GM21619 (cell line): ENCODE data around the gene HELZ.

Experiments
- ATAC-seq: cut with Tn5 transposase; IDR thresholded peaks from one replicate; pipeline ENCODE4 v1.9.1; 2021; ENCODE audit not compliant: unreplicated experiment

HELZ gene

GRCh38 chr17:67090341-67090740 lies 154.7 kb downstream of the HELZ start:
- ATAC-seq, result no peak

- no peak for ATAC-seq
These were observed 156.4 kb downstream of the HELZ start for GRCh38 chr17:67088639-67089038.

GRCh38 chr17:67085406-67085805 lies 159.6 kb downstream of the HELZ start:
- no peak for ATAC-seq

- ATAC-seq, result peak; percentile 81
These were observed 162.9 kb downstream of the HELZ start for GRCh38 chr17:67082107-67082506.

GRCh38 chr17:67080804-67081203 lies 164.2 kb downstream of the HELZ start:
- ATAC-seq, result no peak

GRCh38 chr17:67079491-67079890 lies 165.5 kb downstream of the HELZ start:
- no peak for ATAC-seq

GRCh38 chr17:67078292-67078691 lies 166.7 kb downstream of the HELZ start:
- ATAC-seq, result no peak

- no peak for ATAC-seq
These were observed 168.7 kb downstream of the HELZ start for GRCh38 chr17:67076290-67076689.

- no peak for ATAC-seq
These were observed 170.2 kb downstream of the HELZ start for GRCh38 chr17:67074781-67075180.

- ATAC-seq, result no peak
These were observed 172.1 kb downstream of the HELZ start for GRCh38 chr17:67072885-67073284.

- ATAC-seq, result no peak
These were observed 173.4 kb downstream of the HELZ start for GRCh38 chr17:67071595-67071994.

GRCh38 chr17:67069603-67070136 lies 175.3 kb downstream of the HELZ start:
- no peak for ATAC-seq

- ATAC-seq, result no peak
These were observed 176.0 kb downstream of the HELZ start for GRCh38 chr17:67068999-67069398.

- no peak for ATAC-seq
These were observed 177.2 kb downstream of the HELZ start for GRCh38 chr17:67067571-67068482.

- ATAC-seq, result no peak
These were observed 178.3 kb downstream of the HELZ start for GRCh38 chr17:67066717-67067116.

- no peak for ATAC-seq
These were observed 181.9 kb downstream of the HELZ start for GRCh38 chr17:67063141-67063540.

- no peak for ATAC-seq
These were observed 185.6 kb downstream of the HELZ start for GRCh38 chr17:67059372-67059771.

- no peak for ATAC-seq
These were observed 187.0 kb downstream of the HELZ start for GRCh38 chr17:67058036-67058435.

GRCh38 chr17:67056746-67057490 lies 188.1 kb downstream of the HELZ start:
- ATAC-seq, result no peak

- no peak for ATAC-seq
These were observed 188.9 kb downstream of the HELZ start for GRCh38 chr17:67055811-67056745.

- ATAC-seq, result no peak
These were observed 190.0 kb downstream of the HELZ start for GRCh38 chr17:67055041-67055443.
